HEK293 (cell line): ENCODE measurements around the gene RBM22.

Source experiments
- CTCF ChIA-PET: fragments of 350-600 bp; formaldehyde crosslinking; extraction: SDS; loops from one replicate; lab custom pipeline; 2021; ENCODE audit warnings: antibody characterized with exemption; lab: Yijun Ruan, JAX
- POLR2A ChIA-PET: fragments of 300-600 bp; formaldehyde crosslinking; extraction: SDS; loops from one replicate; lab custom pipeline; 2020; ENCODE audit warnings: antibody characterized with exemption, inconsistent platforms; lab: Yijun Ruan, JAX
- H3K27ac ChIP-seq: fragments of 200-500 bp; sonication (Bioruptor generic); 2 replicates; pipeline ENCODE4 v1.5.1; 2014; ENCODE audit warnings: low read depth, low read length, control low read depth, inconsistent platforms; ENCODE audit errors: extremely low read depth
- H3K36me3 ChIP-seq, 2 experiments: fragments of 200-500 bp in 1 of 2; sonication (Bioruptor generic) in 1 of 2; 1 replicate in 1 of 2; 2 replicates in 1 of 2; pipeline ENCODE4 v1.5.1; 2014 to 2017; ENCODE audit warnings: inconsistent platforms in 2 of 2, low read length in 2 of 2; ENCODE audit not compliant: control insufficient read depth in 2 of 2, insufficient read depth in 1 of 2
- H3K4me1 ChIP-seq: fragments of 200-500 bp; sonication (Bioruptor generic); 2 replicates; pipeline ENCODE4 v1.5.1; 2014; ENCODE audit warnings: mild to moderate bottlenecking, low read length, inconsistent platforms; ENCODE audit not compliant: control insufficient read depth, insufficient read depth
- H3K4me3 ChIP-seq: 2 replicates; pipeline ENCODE4 v1.5.1; 2011; ENCODE audit warnings: low read depth, mild to moderate bottlenecking, control low read depth, low read length, moderate library complexity
- H3K9me3 ChIP-seq: fragments of 200-500 bp; sonication (Bioruptor generic); 2 replicates; pipeline ENCODE4 v1.5.1; 2014; ENCODE audit warnings: low read depth, low read length, inconsistent platforms; ENCODE audit not compliant: control insufficient read depth, insufficient read depth
- AEBP2 ChIP-seq: fragments of 450-650 bp; formaldehyde crosslinking; IDR thresholded peaks from 2 replicates; pipeline ENCODE4 v1.5.1; 2016; ENCODE audit warnings: missing biosample characterization, missing genetic modification characterization, borderline replicate concordance
- FEZF1 ChIP-seq: fragments of 450-650 bp; formaldehyde crosslinking; IDR thresholded peaks from 2 replicates; pipeline ENCODE4 v1.5.1; 2016; ENCODE audit warnings: missing biosample characterization, missing genetic modification characterization
- GLIS1 ChIP-seq: fragments of 450-650 bp; formaldehyde crosslinking; IDR thresholded peaks from 2 replicates; pipeline ENCODE4 v1.5.1; 2016; ENCODE audit warnings: missing biosample characterization, missing genetic modification characterization
- MYNN ChIP-seq: fragments of 450-650 bp; formaldehyde crosslinking; IDR thresholded peaks from 2 replicates; pipeline ENCODE4 v1.5.1; 2016; ENCODE audit warnings: missing biosample characterization, missing genetic modification characterization, borderline replicate concordance
- PATZ1 ChIP-seq: fragments of 450-650 bp; formaldehyde crosslinking; IDR thresholded peaks from 2 replicates; pipeline ENCODE4 v1.5.1; 2016; ENCODE audit warnings: missing biosample characterization, missing genetic modification characterization
- WT1 ChIP-seq: fragments of 450-650 bp; formaldehyde crosslinking; IDR thresholded peaks from 2 replicates; pipeline ENCODE4 v1.5.1; 2016; ENCODE audit warnings: missing biosample characterization, missing genetic modification characterization
- YY1 ChIP-seq: fragments of 450-650 bp; formaldehyde crosslinking; IDR thresholded peaks from 2 replicates; pipeline ENCODE4 v1.5.1; 2018; ENCODE audit warnings: missing biosample characterization, missing genetic modification characterization
- ZBTB1 ChIP-seq: fragments of 450-650 bp; formaldehyde crosslinking; IDR thresholded peaks from 2 replicates; pipeline ENCODE4 v1.5.1; 2016; ENCODE audit warnings: missing biosample characterization, missing genetic modification characterization
- ZIC2 ChIP-seq: fragments of 450-650 bp; formaldehyde crosslinking; IDR thresholded peaks from 2 replicates; pipeline ENCODE4 v1.5.1; 2016; ENCODE audit warnings: missing biosample characterization, missing genetic modification characterization
- ZNF140 ChIP-seq: fragments of 450-650 bp; formaldehyde crosslinking; IDR thresholded peaks from 2 replicates; pipeline ENCODE4 v1.5.1; 2016; ENCODE audit warnings: missing biosample characterization, missing genetic modification characterization
- ZNF341 ChIP-seq: fragments of 450-650 bp; formaldehyde crosslinking; IDR thresholded peaks from 2 replicates; pipeline ENCODE4; 2016; ENCODE audit warnings: low read depth, missing biosample characterization, missing genetic modification characterization
- ZNF404 ChIP-seq: fragments of 450-650 bp; formaldehyde crosslinking; IDR thresholded peaks from 2 replicates; pipeline ENCODE4 v1.5.1; 2017; ENCODE audit warnings: missing biosample characterization, missing genetic modification characterization
- ZNF416 ChIP-seq: fragments of 450-650 bp; formaldehyde crosslinking; IDR thresholded peaks from 2 replicates; pipeline ENCODE4 v1.5.1; 2016; ENCODE audit warnings: missing biosample characterization, missing genetic modification characterization
- ZNF514 ChIP-seq: fragments of 450-650 bp; formaldehyde crosslinking; IDR thresholded peaks from 2 replicates; pipeline ENCODE4 v1.5.1; 2016; ENCODE audit warnings: missing biosample characterization, missing genetic modification characterization
- ZNF660 ChIP-seq: fragments of 450-650 bp; IDR thresholded peaks from 2 replicates; pipeline ENCODE4 v1.5.1; 2018; ENCODE audit warnings: missing biosample characterization, mild to moderate bottlenecking, missing genetic modification characterization
- ZNF701 ChIP-seq: fragments of 450-650 bp; formaldehyde crosslinking; IDR thresholded peaks from 2 replicates; pipeline ENCODE4 v1.5.1; 2016; ENCODE audit warnings: missing biosample characterization, missing genetic modification characterization
- ZNF776 ChIP-seq: fragments of 450-650 bp; formaldehyde crosslinking; IDR thresholded peaks from 2 replicates; pipeline ENCODE4 v1.5.0; 2017; ENCODE audit warnings: missing biosample characterization, missing genetic modification characterization, borderline replicate concordance
- ZNF843 ChIP-seq: fragments of 450-650 bp; formaldehyde crosslinking; IDR thresholded peaks from 2 replicates; pipeline ENCODE4 v1.5.1; 2016; ENCODE audit warnings: missing biosample characterization, missing genetic modification characterization
- ZXDB ChIP-seq: fragments of 450-650 bp; formaldehyde crosslinking; IDR thresholded peaks from 2 replicates; pipeline ENCODE4 v1.5.1; 2016; ENCODE audit warnings: missing biosample characterization, missing genetic modification characterization
- TF ChIP-seq, protein P1 (sequence below): fragments of 450-650 bp; formaldehyde crosslinking; IDR thresholded peaks from 2 replicates; pipeline ENCODE4 v1.5.1; 2016; ENCODE audit warnings: missing biosample characterization, missing genetic modification characterization

The RBM22 gene

DNA sequence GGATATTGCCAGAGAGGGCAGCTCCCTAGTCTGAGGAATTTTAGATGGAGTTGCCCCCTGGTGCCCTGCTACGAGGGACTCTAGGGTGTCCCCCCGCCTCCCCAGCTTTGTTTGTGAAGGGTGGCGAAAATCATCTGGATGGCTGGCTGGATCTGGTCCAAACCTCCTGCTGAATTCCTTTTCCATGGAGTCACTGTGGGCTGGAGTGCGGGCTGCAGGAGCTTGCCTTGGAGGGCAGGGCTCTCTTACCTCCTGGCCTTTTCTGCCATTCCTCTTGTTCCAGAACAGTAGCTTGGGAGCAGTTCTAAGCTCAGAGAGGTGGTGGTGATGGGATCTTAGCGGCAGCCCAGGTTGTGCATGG is 58.3 kb downstream of the RBM22 start (continued):
- TF ChIP-seq, protein P1, sequence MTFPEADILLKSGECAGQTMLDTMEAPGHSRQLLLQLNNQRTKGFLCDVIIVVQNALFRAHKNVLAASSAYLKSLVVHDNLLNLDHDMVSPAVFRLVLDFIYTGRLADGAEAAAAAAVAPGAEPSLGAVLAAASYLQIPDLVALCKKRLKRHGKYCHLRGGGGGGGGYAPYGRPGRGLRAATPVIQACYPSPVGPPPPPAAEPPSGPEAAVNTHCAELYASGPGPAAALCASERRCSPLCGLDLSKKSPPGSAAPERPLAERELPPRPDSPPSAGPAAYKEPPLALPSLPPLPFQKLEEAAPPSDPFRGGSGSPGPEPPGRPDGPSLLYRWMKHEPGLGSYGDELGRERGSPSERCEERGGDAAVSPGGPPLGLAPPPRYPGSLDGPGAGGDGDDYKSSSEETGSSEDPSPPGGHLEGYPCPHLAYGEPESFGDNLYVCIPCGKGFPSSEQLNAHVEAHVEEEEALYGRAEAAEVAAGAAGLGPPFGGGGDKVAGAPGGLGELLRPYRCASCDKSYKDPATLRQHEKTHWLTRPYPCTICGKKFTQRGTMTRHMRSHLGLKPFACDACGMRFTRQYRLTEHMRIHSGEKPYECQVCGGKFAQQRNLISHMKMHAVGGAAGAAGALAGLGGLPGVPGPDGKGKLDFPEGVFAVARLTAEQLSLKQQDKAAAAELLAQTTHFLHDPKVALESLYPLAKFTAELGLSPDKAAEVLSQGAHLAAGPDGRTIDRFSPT (tag by site-specific recombination) = peak; percentile 58; the same call in 1 of the 2 replicates
- TF ChIP-seq ZXDB (tag by site-specific recombination) (peak; percentile 48; the same call in 1 of the 2 replicates), WT1 (tag by site-specific recombination) (peak; percentile 56; the same call in 1 of the 2 replicates), PATZ1 (peak; percentile 49; the same call in 1 of the 2 replicates), ZNF660 (tag by site-specific recombination) (no peak), ZNF701 (tag by site-specific recombination) (no peak), ZNF416 (tag by site-specific recombination) (no peak)

- TF ChIP-seq ZNF514 (tag by site-specific recombination) = no peak
- TF ChIP-seq ZNF843 (tag by site-specific recombination) = no peak
- peak; percentile 27; the same call in 1 of the 2 replicates for TF ChIP-seq ZNF341 (tag by site-specific recombination)
- no peak for TF ChIP-seq ZNF416 (tag by site-specific recombination)
- TF ChIP-seq MYNN (tag by site-specific recombination) = no peak
- no peak for TF ChIP-seq ZNF404 (tag by site-specific recombination)
- Histone ChIP-seq H3K36me3 (no peaks in the 10 kb centered on the region), H3K4me3 (no peak overlapping the region), H3K4me1 (peaks cover 29% of the 10 kb centered on the region), H3K9me3 (no peaks in the 10 kb centered on the region), H3K27ac (no peak overlapping the region)
- POLR2A ChIA-PET = interaction anchor here (0.6 to 1.8 kb wide), 11 partner anchors 9 to 137 kb away, joined by 3 to 8 read pairs (median 4); partner anchors contain the start of genes RBM22 and SMIM3
- CTCF ChIA-PET = interaction anchor here (0.6 to 9.4 kb wide), 8 partner anchors 9 to 430 kb away, joined by 3 to 60 read pairs (median 3); no protein-coding TSS in a partner anchor
Measured at GRCh38 chr5:150641824-150642566, 58.9 kb downstream of the RBM22 start.

DNA sequence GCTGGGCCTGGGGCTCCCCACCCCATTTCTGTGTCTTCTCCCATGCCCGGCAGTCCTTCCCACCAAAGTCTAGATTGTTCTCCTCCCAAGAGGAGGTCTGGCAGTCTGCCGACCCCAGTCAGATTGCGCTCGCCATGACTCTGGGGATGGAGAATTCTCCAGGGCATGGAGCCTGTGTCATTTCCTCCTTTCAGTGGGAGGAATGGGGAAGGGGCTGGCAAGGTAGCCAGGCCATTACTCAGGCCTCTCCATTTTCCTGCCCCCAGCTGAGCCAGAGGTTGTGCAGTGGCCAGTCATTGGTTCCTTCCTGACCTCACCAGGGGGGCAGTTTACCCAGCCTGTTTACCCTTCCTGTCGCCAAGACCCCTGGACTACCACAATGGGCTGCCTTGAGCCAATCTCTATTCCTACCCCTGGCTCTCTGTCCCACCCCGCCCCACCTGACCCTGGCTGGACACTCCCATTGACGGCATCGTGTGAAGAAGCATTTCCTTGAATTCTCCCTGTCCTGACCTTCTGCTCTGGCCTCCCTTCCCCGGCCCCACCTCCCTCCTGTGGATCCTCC is 59.8 kb downstream of the RBM22 start:
- CTCF ChIA-PET = interaction anchor here (0.6 to 9.4 kb wide), 7 partner anchors 10 to 180 kb away, joined by 3 to 60 read pairs (median 4); no protein-coding TSS in a partner anchor
- H3K4me3 ChIP-seq = no peak overlapping the region
- no peak for TF ChIP-seq YY1 (tag by site-specific recombination)
- TF ChIP-seq ZBTB1 (tag by site-specific recombination) = no peak
- TF ChIP-seq AEBP2 (tag by site-specific recombination) = no peak
- TF ChIP-seq ZIC2 (tag by site-specific recombination) = 0 out of 2 replicates have a peak, but pooled peaks have one; percentile 16
- peak; percentile 34; the same call in 1 of the 2 replicates for TF ChIP-seq GLIS1 (tag by site-specific recombination)
- no peak for TF ChIP-seq ZNF140 (tag by site-specific recombination)
- no peak for TF ChIP-seq FEZF1 (tag by site-specific recombination)
- no peak for TF ChIP-seq ZNF776 (tag by site-specific recombination)

More for the DNA sequence above, 59.8 kb downstream of the RBM22 start:
- POLR2A ChIA-PET = interaction anchor here (0.9 to 1.0 kb wide), 3 partner anchors 9 to 191 kb away, joined by 3 to 4 read pairs (median 3); partner anchors contain the start of gene RPS14
- H3K4me1 ChIP-seq = peaks cover 33% of the 10 kb centered on the region
- no peaks in the 10 kb centered on the region for H3K9me3 ChIP-seq
- H3K36me3 ChIP-seq = no peaks in the 10 kb centered on the region
- H3K27ac ChIP-seq = no peak overlapping the region
